ENCODE measurements around the gene F11. TPM values are rescaled to one million over a fixed set of nuclear protein-coding genes. Genes with fewer than 3 reads are reported as not detected.

F11 gene
- total and polyA plus RNA-seq, 2 of the 13 experiments (the other 11 are each of a cell fraction or from before 2014, with no cell fraction given): 35.1 to 58.0 TPM

- TF ChIP-seq ZFY (CRISPR knock-in tag; IDR thresholded peaks at IDR 0.05) (peak; percentile 80), WIZ (CRISPR knock-in tag; IDR thresholded peaks at IDR 0.05) (no peak), ZNF292 (CRISPR knock-in tag; IDR thresholded peaks at IDR 0.05; ENCODE audit: borderline replicate concordance, low read depth) (no peak), ZNF124 (CRISPR knock-in tag; IDR thresholded peaks at IDR 0.05) (0 out of 2 replicates have a peak, but pooled peaks have one; percentile 15), ARHGAP35 (CRISPR knock-in tag; IDR thresholded peaks at IDR 0.05; ENCODE audit: borderline replicate concordance) (0 out of 2 replicates have a peak, but pooled peaks have one; percentile 33), ZNF652 (CRISPR knock-in tag; IDR thresholded peaks at IDR 0.05; ENCODE audit: borderline replicate concordance, low read depth) (peak; percentile 91), KMT2A (CRISPR knock-in tag; IDR thresholded peaks at IDR 0.05) (0 out of 2 replicates have a peak, but pooled peaks have one; percentile 12), ZNF468 (CRISPR knock-in tag; IDR thresholded peaks at IDR 0.05) (no peak), ZNF350 (CRISPR knock-in tag; IDR thresholded peaks at IDR 0.05; ENCODE audit: borderline replicate concordance, low read depth) (peak; percentile 2; the same call in 1 of the 2 replicates), ISL2 (CRISPR knock-in tag; IDR thresholded peaks at IDR 0.05) (peak; percentile 8; the same call in 1 of the 2 replicates), DMTF1 (CRISPR knock-in tag; IDR thresholded peaks at IDR 0.05) (no peak), HNRNPUL1 (IDR thresholded peaks at IDR 0.05; ENCODE audit: low read depth, low read length) (no peak), HNF4G (IDR thresholded peaks at IDR 0.05; ENCODE audit: borderline replicate concordance, low read depth, low read length) (no peak), HNF4G (CRISPR knock-in tag; IDR thresholded peaks at IDR 0.05; ENCODE audit: borderline replicate concordance, low read depth) (no peak), ZNF136 (CRISPR knock-in tag; IDR thresholded peaks at IDR 0.05; ENCODE audit: low read depth) (0 out of 2 replicates have a peak, but pooled peaks have one; percentile 15), BCL3 (CRISPR knock-in tag; IDR thresholded peaks at IDR 0.05) (no peak), ZBTB25 (CRISPR knock-in tag; IDR thresholded peaks at IDR 0.05) (no peak), ZNF274 (CRISPR knock-in tag; IDR thresholded peaks at IDR 0.05) (peak; percentile 47), IRF2 (CRISPR knock-in tag; IDR thresholded peaks at IDR 0.05) (peak; percentile 28; the same call in 1 of the 2 replicates), ZNF280B (CRISPR knock-in tag; IDR thresholded peaks at IDR 0.05; ENCODE audit: borderline replicate concordance) (0 out of 2 replicates have a peak, but pooled peaks have one; percentile 56), TEAD2 (CRISPR knock-in tag; IDR thresholded peaks at IDR 0.05) (0 out of 2 replicates have a peak, but pooled peaks have one; percentile 56), DBP (CRISPR knock-in tag; IDR thresholded peaks at IDR 0.05; ENCODE audit: not compliant biosample characterization) (no peak), RAD21 (CRISPR knock-in tag; IDR thresholded peaks at IDR 0.05) (no peak), ZBTB8A (CRISPR knock-in tag; IDR thresholded peaks at IDR 0.05; ENCODE audit: borderline replicate concordance, low read depth) (no peak)
Measured at GRCh38 chr4:186260117-186260503, 5.9 kb upstream of the F11 start (continued).

All from HepG2 (cell line).